BE2C (cell line): Measurements from ENCODE around the gene GYS1.

ENCODE experiments used
- DNase-seq: peaks from one replicate; pipeline ENCODE4 v3.0.0-alpha.2; 2020
- H3K27me3 ChIP-seq: fragments of 250-450 bp; sonication (Bioruptor Pico); 2 replicates; pipeline ENCODE4 v1.5.1; 2020; ENCODE audit warnings: mild to moderate bottlenecking
- H3K36me3 ChIP-seq: fragments of 250-450 bp; sonication (Bioruptor Pico); 2 replicates; pipeline ENCODE4 v1.5.1; 2020; ENCODE audit warnings: mild to moderate bottlenecking
- H3K4me1 ChIP-seq: fragments of 250-450 bp; sonication (Bioruptor Pico); 2 replicates; pipeline ENCODE4 v1.5.1; 2020
- H3K4me3 ChIP-seq: 2 replicates; pipeline ENCODE4 v1.5.1; 2011; ENCODE audit warnings: low read depth, low read length
- H3K9me3 ChIP-seq: fragments of 250-450 bp; sonication (Bioruptor Pico); 2 replicates; pipeline ENCODE4 v1.5.1; 2020
- CTCF ChIP-seq: IDR thresholded peaks from 2 replicates; pipeline ENCODE4 v1.5.1; 2012; ENCODE audit warnings: mild to moderate bottlenecking, low read depth, low read length

Gene GYS1

GRCh38 chr19:48965040-48965805 is 27.9 kb downstream of the GYS1 start, which contains the start of gene FTL:
Gene FTL, plus strand, starts transcription at chr19:48965309. Its CDS starts 199 bp downstream, at chr19:48965508.
- no peaks in the 10 kb centered on the region for H3K27me3 ChIP-seq
- no peaks in the 10 kb centered on the region for H3K9me3 ChIP-seq
- H3K4me3 ChIP-seq = peak within 1 kb of the TSS; percentile 79
- TF ChIP-seq CTCF = no peak
- H3K4me1 ChIP-seq = peaks cover 22% of the 10 kb centered on the region
- H3K36me3 ChIP-seq = peaks cover 37% of the 10 kb centered on the region
- peak; percentile 97 for DNase-seq

GRCh38 chr19:48964205-48965039 is 28.7 kb downstream of the GYS1 start:
- Histone ChIP-seq H3K4me1 (peaks cover 18% of the 10 kb centered on the region), H3K27me3 (no peaks in the 10 kb centered on the region), H3K9me3 (no peaks in the 10 kb centered on the region), H3K36me3 (peaks cover 36% of the 10 kb centered on the region), H3K4me3 (peak overlapping the region; percentile 20; the same call in 1 of the 2 replicates)
- DNase-seq = no peak
- TF ChIP-seq CTCF = no peak

GRCh38 chr19:48963371-48964204 is 29.5 kb downstream of the GYS1 start:
- no peak overlapping the region for H3K4me3 ChIP-seq
- peak; percentile 56 for DNase-seq
- H3K4me1 ChIP-seq = peaks cover 14% of the 10 kb centered on the region

GRCh38 chr19:48962849-48963165 is 30.3 kb downstream of the GYS1 start:
- no peaks in the 10 kb centered on the region for H3K9me3 ChIP-seq
- H3K27me3 ChIP-seq = no peaks in the 10 kb centered on the region
- peaks cover 14% of the 10 kb centered on the region for H3K4me1 ChIP-seq
- no peak for TF ChIP-seq CTCF
- H3K4me3 ChIP-seq = no peak overlapping the region
- H3K36me3 ChIP-seq = peaks cover 20% of the 10 kb centered on the region
- no peak for DNase-seq

More at GRCh38 chr19:48963371-48964204, 29.5 kb downstream of the GYS1 start:
- H3K36me3 ChIP-seq = peaks cover 27% of the 10 kb centered on the region
- no peaks in the 10 kb centered on the region for H3K27me3 ChIP-seq
- TF ChIP-seq CTCF = no peak
- H3K9me3 ChIP-seq = no peaks in the 10 kb centered on the region

GRCh38 chr19:48962029-48962848 is 30.9 kb downstream of the GYS1 start:
- H3K4me3 ChIP-seq = no peak overlapping the region
- no peak for TF ChIP-seq CTCF
- H3K27me3 ChIP-seq = no peaks in the 10 kb centered on the region
- DNase-seq = no peak
- peaks cover 14% of the 10 kb centered on the region for H3K36me3 ChIP-seq
- H3K9me3 ChIP-seq = no peaks in the 10 kb centered on the region
- peaks cover 14% of the 10 kb centered on the region for H3K4me1 ChIP-seq
